MM.1S (cell line): ENCODE measurements around the gene PROP1.

Source experiments
- DNase-seq: peaks from one replicate; pipeline ENCODE4 v3.0.0-alpha.2; 2015
- H2AFZ ChIP-seq: fragments of 300-600 bp; sonication (generic); 2 replicates; pipeline ENCODE4 v1.6.0; 2016; ENCODE audit warnings: antibody characterized with exemption, low read length
- H3F3A ChIP-seq: fragments of 300-600 bp; sonication (generic); 2 replicates; pipeline ENCODE4 v1.6.1; 2016; ENCODE audit warnings: mild to moderate bottlenecking, antibody characterized with exemption, low read length, moderate library complexity, mixed read lengths; ENCODE audit not compliant: insufficient read depth
- H3K27ac ChIP-seq: fragments of 300-600 bp; sonication (generic); 2 replicates; pipeline ENCODE4 v1.5.1; 2016; ENCODE audit warnings: mild to moderate bottlenecking, low read length
- H3K27me3 ChIP-seq: fragments of 300-600 bp; sonication (generic); replicated peaks from 2 replicates; pipeline ENCODE4 v1.6.0; 2016; ENCODE audit warnings: low read length; ENCODE audit not compliant: insufficient read depth
- H3K36me3 ChIP-seq: fragments of 300-600 bp; sonication (generic); replicated peaks from 2 replicates; pipeline ENCODE4 v1.6.1; 2016; ENCODE audit warnings: mild to moderate bottlenecking, low read length, mixed read lengths; ENCODE audit not compliant: insufficient read depth
- H3K4me1 ChIP-seq: fragments of 300-600 bp; sonication (generic); 2 replicates; pipeline ENCODE4 v1.6.1; 2016; ENCODE audit warnings: low read length, mixed read lengths
- H3K4me2 ChIP-seq: fragments of 300-600 bp; sonication (generic); 2 replicates; pipeline ENCODE4 v1.6.0; 2016; ENCODE audit warnings: low read depth, low read length
- H3K4me3 ChIP-seq: fragments of 300-600 bp; sonication (generic); 2 replicates; pipeline ENCODE4 v1.5.1; 2016; ENCODE audit warnings: low read length, mixed read lengths
- H3K79me2 ChIP-seq: fragments of 300-600 bp; sonication (generic); 2 replicates; pipeline ENCODE4 v1.6.1; 2016; ENCODE audit warnings: mixed run types, low read length, mixed read lengths
- H3K9ac ChIP-seq: fragments of 300-600 bp; sonication (generic); 2 replicates; pipeline ENCODE4 v1.6.1; 2016; ENCODE audit warnings: low read length, mixed read lengths
- H3K9me2 ChIP-seq: fragments of 300-600 bp; sonication (generic); replicated peaks from 2 replicates; pipeline ENCODE4 v1.6.1; 2016; ENCODE audit warnings: mild to moderate bottlenecking, low read length, mixed read lengths; ENCODE audit not compliant: insufficient read depth
- H3K9me3 ChIP-seq: fragments of 300-600 bp; sonication (generic); replicated peaks from 2 replicates; pipeline ENCODE4 v1.6.1; 2016; ENCODE audit warnings: mild to moderate bottlenecking, low read length, mixed read lengths; ENCODE audit not compliant: insufficient read depth
- H4K20me1 ChIP-seq: fragments of 300-600 bp; sonication (generic); 2 replicates; pipeline ENCODE4 v1.6.1; 2016; ENCODE audit warnings: mild to moderate bottlenecking, low read length, moderate library complexity, mixed read lengths; ENCODE audit not compliant: insufficient read depth
- EZH2 ChIP-seq: fragments of 300-600 bp; sonication (generic); optimal IDR thresholded peaks from 2 replicates; pipeline ENCODE3; 2017; ENCODE audit warnings: low read depth, mild to moderate bottlenecking, antibody characterized with exemption, low read length, mixed read lengths
- EZH2phosphoT487 ChIP-seq: fragments of 300-600 bp; sonication (generic); IDR thresholded peaks from 2 replicates; pipeline ENCODE4 v1.6.1; 2018; ENCODE audit warnings: antibody characterized with exemption, low read length
- TF ChIP-seq, protein P1 (sequence below): fragments of 300-600 bp; sonication (generic); IDR thresholded peaks from 2 replicates; pipeline ENCODE4 v1.5.1; 2016; ENCODE audit warnings: antibody characterized with exemption, low read length, mixed read lengths

The PROP1 gene

DNA sequence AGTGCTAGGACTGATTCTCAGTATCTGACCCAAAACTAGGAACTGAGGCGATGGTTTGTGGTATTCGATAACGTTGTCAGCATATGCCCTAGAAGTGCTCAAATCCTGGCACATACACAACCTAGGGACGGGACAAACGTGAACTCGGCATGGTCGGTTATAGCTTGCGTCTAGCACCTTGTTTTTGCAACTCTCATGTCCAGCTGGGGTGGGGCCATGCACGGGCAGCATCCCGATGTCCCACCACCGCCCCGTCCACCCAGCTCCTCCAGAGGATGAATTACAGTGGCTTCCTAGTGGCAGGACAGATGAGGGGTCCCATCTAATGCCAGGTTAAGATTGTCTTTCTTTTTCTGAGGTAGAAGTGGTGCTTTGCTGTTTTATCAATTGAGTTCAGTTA lies 31.6 kb downstream of the PROP1 start:
- Histone ChIP-seq H4K20me1 (no peaks in the 10 kb centered on the region), H3K79me2 (no peaks in the 10 kb centered on the region), H3K27me3 (no peaks in the 10 kb centered on the region), H3K9me3 (no peaks in the 10 kb centered on the region), H3K9ac (no peak overlapping the region), H3K4me2 (no peak overlapping the region), H3K4me1 (no peaks in the 10 kb centered on the region), H3F3A (no peaks in the 10 kb centered on the region), H3K36me3 (no peaks in the 10 kb centered on the region), H3K4me3 (no peak overlapping the region), H2AFZ (no peak overlapping the region), H3K9me2 (no peaks in the 10 kb centered on the region), H3K27ac (no peak overlapping the region)
- DNase-seq: no peak
- no peak for TF ChIP-seq EZH2phosphoT487
- TF ChIP-seq, protein P1, sequence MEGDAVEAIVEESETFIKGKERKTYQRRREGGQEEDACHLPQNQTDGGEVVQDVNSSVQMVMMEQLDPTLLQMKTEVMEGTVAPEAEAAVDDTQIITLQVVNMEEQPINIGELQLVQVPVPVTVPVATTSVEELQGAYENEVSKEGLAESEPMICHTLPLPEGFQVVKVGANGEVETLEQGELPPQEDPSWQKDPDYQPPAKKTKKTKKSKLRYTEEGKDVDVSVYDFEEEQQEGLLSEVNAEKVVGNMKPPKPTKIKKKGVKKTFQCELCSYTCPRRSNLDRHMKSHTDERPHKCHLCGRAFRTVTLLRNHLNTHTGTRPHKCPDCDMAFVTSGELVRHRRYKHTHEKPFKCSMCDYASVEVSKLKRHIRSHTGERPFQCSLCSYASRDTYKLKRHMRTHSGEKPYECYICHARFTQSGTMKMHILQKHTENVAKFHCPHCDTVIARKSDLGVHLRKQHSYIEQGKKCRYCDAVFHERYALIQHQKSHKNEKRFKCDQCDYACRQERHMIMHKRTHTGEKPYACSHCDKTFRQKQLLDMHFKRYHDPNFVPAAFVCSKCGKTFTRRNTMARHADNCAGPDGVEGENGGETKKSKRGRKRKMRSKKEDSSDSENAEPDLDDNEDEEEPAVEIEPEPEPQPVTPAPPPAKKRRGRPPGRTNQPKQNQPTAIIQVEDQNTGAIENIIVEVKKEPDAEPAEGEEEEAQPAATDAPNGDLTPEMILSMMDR: no peak
- TF ChIP-seq EZH2: no peak

GRCh38 chr5:177963966-177964365 lies 32.1 kb downstream of the PROP1 start:
- Histone ChIP-seq H2AFZ (no peak overlapping the region), H3K79me2 (no peaks in the 10 kb centered on the region), H3K4me3 (no peak overlapping the region), H3K4me1 (no peaks in the 10 kb centered on the region), H3K36me3 (no peaks in the 10 kb centered on the region), H3K4me2 (no peak overlapping the region), H4K20me1 (no peaks in the 10 kb centered on the region), H3K9me2 (no peaks in the 10 kb centered on the region), H3K27ac (no peak overlapping the region), H3K27me3 (no peaks in the 10 kb centered on the region), H3F3A (no peaks in the 10 kb centered on the region), H3K9me3 (no peaks in the 10 kb centered on the region), H3K9ac (no peak overlapping the region)
- TF ChIP-seq, protein P1: no peak
- no peak for TF ChIP-seq EZH2
- no peak for DNase-seq

DNA sequence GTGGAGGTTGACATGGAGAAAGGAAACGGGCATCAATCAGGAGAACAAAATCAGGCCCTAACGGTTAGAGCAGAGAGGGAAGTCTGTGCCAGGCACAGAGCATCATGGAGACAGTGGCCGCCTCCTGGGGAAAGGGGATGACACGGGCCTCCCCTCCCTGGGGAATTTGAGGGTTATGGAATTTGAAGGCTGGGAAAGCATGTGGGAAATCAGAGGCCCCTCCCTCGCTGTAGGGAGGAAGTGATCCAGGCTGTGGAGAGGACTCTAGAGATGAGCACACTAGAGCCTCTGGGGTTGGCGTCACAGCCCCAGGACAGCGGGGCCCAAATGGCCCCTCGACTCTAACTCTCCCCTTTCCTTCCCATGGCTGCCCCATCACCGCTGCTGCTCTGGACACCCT lies 36.7 kb downstream of the PROP1 start:
- Histone ChIP-seq H3K36me3 (no peaks in the 10 kb centered on the region), H3F3A (no peaks in the 10 kb centered on the region), H3K27me3 (no peaks in the 10 kb centered on the region), H2AFZ (no peak overlapping the region), H3K27ac (no peak overlapping the region), H3K79me2 (no peaks in the 10 kb centered on the region), H3K4me3 (no peak overlapping the region), H3K4me1 (no peaks in the 10 kb centered on the region), H3K9ac (no peak overlapping the region), H3K9me2 (no peaks in the 10 kb centered on the region), H3K4me2 (no peak overlapping the region), H3K9me3 (no peaks in the 10 kb centered on the region), H4K20me1 (no peaks in the 10 kb centered on the region)
- TF ChIP-seq, protein P1: no peak
- TF ChIP-seq EZH2phosphoT487 (no peak), EZH2 (no peak)
- no peak for DNase-seq
